Calu3 (cell line): ENCODE measurements around the gene HOXB7. TPM values are rescaled to one million over a fixed set of nuclear protein-coding genes. Genes with fewer than 3 reads are reported as not detected.
A peak's percentile ranks its signal among the peaks of the same experiment; 100 is the strongest.

Experiments
- BruUV-seq: library from RNA; stranded (reverse); fragments of 400-500 nt; replicated peaks from 2 replicates; lab custom pipeline; 2021; lab: Mats Ljungman, UMichigan
- CTCF ChIA-PET: fragments of 300-600 bp; sonication (Branson Sonifier 250); formaldehyde crosslinking; loops from one replicate; lab custom pipeline; 2022; ENCODE audit warnings: antibody characterized with exemption; lab: Charles Lee
- DNase-seq: peaks from one replicate; pipeline ENCODE4 v3.0.0; 2022
- H3K27ac Mint-ChIP-seq: one replicate; pipeline ENCODE4 v1.8.0; 2022; ENCODE audit warnings: mixed read lengths; ENCODE audit not compliant: unreplicated experiment
- H3K27me3 Mint-ChIP-seq: one replicate; pipeline ENCODE4 v1.8.0; 2022; ENCODE audit warnings: mixed read lengths; ENCODE audit not compliant: unreplicated experiment
- H3K36me3 Mint-ChIP-seq: one replicate; pipeline ENCODE4 v1.8.0; 2022; ENCODE audit warnings: mild to moderate bottlenecking, moderate library complexity, mixed read lengths; ENCODE audit not compliant: insufficient read depth, unreplicated experiment
- H3K4me1 Mint-ChIP-seq: one replicate; pipeline ENCODE4 v1.8.0; 2022; ENCODE audit warnings: mild to moderate bottlenecking, low read depth, mixed read lengths; ENCODE audit not compliant: unreplicated experiment
- H3K4me3 Mint-ChIP-seq: one replicate; pipeline ENCODE4 v1.8.0; 2022; ENCODE audit warnings: mild to moderate bottlenecking, low read depth, moderate library complexity, mixed read lengths; ENCODE audit not compliant: unreplicated experiment
- H3K9me3 Mint-ChIP-seq: one replicate; pipeline ENCODE4 v1.8.0; 2022; ENCODE audit warnings: low read depth, mixed read lengths; ENCODE audit not compliant: unreplicated experiment
- CTCF ChIP-seq: fragments of 200-600 bp; IDR thresholded peaks from one replicate; pipeline ENCODE4 v1.8.0; 2022; ENCODE audit warnings: antibody characterized with exemption; ENCODE audit not compliant: unreplicated experiment
- intact Hi-C: fragments of 100-400 bp; cut with micrococcal nuclease; formaldehyde crosslinking; loops from one replicate; pipeline ENCODE4 v1.10.0; 2022; ENCODE audit not compliant: unreplicated experiment
- total RNA-seq: library from RNA; stranded (reverse); gene quantifications from 2 replicates; pipeline ENCODE4 v1.2.3, GENCODE V29; 2022

HOXB7 gene
- total RNA-seq, 1 experiment from 2014 or later = 30.2 TPM

- no TSS peak for BruUV-seq
- Mint-ChIP-seq H3K4me3 (no peak overlapping the region), H3K36me3 (peaks cover 64% of the 10 kb centered on the region), H3K27me3 (no peaks in the 10 kb centered on the region), H3K27ac (no peak overlapping the region), H3K4me1 (peaks cover 26% of the 10 kb centered on the region), H3K9me3 (no peaks in the 10 kb centered on the region)
- intact Hi-C loops = no loop called here
- DNase-seq = no peak
- CTCF ChIA-PET = interaction anchor here (1.8 kb wide), 1 partner anchor 13 kb away, joined by 4 read pairs; the partner anchor contains the start of gene HOXB4
- no peak for TF ChIP-seq CTCF
These were observed 44.7 kb downstream of the HOXB7 start for GRCh38 chr17:48565925-48566710.

- TF ChIP-seq CTCF = no peak
- Mint-ChIP-seq H3K36me3 (peaks cover 64% of the 10 kb centered on the region), H3K9me3 (no peaks in the 10 kb centered on the region), H3K4me1 (peaks cover 36% of the 10 kb centered on the region), H3K27me3 (no peaks in the 10 kb centered on the region), H3K27ac (no peak overlapping the region), H3K4me3 (no peak overlapping the region)
- CTCF ChIA-PET = interaction anchor here (0.5 to 1.1 kb wide), 3 partner anchors 23 to 319 kb away, joined by 3 to 4 read pairs (median 3); no protein-coding TSS in a partner anchor
- intact Hi-C loops = no loop called here
- no peak for DNase-seq
- BruUV-seq = TSS peak; percentile 21
These were observed 45.7 kb downstream of the HOXB7 start for GRCh38 chr17:48565022-48565554.

- CTCF ChIA-PET = interaction anchor here (0.5 to 1.1 kb wide), 3 partner anchors 22 to 319 kb away, joined by 3 to 4 read pairs (median 3); no protein-coding TSS in a partner anchor
- intact Hi-C loops = no loop called here
These were observed 46.4 kb downstream of the HOXB7 start for GRCh38 chr17:48564188-48565021.

More at GRCh38 chr17:48564188-48565021, 46.4 kb downstream of the HOXB7 start:
- Mint-ChIP-seq H3K4me3 (no peak overlapping the region), H3K27me3 (no peaks in the 10 kb centered on the region), H3K9me3 (no peaks in the 10 kb centered on the region), H3K27ac (no peak overlapping the region), H3K36me3 (peaks cover 61% of the 10 kb centered on the region), H3K4me1 (peaks cover 43% of the 10 kb centered on the region)
- DNase-seq = no peak
- TF ChIP-seq CTCF = no peak
- BruUV-seq = no TSS peak
